NCI-H2029 treated with DMSO at 0.1 percent for 48 hours (cell line): ENCODE measurements around the gene NASP.

Source experiments
- DNase-seq: peaks from one replicate; lab custom pipeline; 2025; lab: John Stamatoyannopoulos, UW

Gene NASP

GRCh38 chr1:45583666-45584350 lies at the start of gene NASP:
TSS of gene NASP (plus strand) at chr1:45584041. CDS start at chr1:45584147, 106 bp downstream.
- peak; percentile 96 for DNase-seq

GRCh38 chr1:45535988-45536766 lies 47.7 kb upstream of the NASP start:
- no peak for DNase-seq

GRCh38 chr1:45536886-45537285 lies 47.0 kb upstream of the NASP start:
- no peak for DNase-seq

DNA sequence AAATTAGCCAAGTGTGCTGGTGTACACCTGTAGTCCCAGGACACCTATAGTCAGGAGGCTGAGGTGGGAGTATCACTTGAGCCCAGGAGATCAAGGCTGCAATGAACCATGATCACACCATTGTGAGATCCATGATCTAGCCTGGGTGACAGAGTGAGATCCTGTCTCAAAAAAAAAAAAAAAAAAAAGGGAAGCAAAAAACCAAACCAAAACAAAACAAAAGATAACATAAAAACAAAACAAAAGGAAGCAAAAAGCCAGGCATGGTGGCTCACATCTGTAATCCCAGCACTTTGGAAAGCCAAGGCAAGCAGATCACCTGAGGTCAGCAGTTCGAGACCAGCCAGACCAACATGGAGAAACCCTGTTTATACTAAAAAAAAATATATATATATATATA lies 42.6 kb upstream of the NASP start:
- DNase-seq: no peak

DNA sequence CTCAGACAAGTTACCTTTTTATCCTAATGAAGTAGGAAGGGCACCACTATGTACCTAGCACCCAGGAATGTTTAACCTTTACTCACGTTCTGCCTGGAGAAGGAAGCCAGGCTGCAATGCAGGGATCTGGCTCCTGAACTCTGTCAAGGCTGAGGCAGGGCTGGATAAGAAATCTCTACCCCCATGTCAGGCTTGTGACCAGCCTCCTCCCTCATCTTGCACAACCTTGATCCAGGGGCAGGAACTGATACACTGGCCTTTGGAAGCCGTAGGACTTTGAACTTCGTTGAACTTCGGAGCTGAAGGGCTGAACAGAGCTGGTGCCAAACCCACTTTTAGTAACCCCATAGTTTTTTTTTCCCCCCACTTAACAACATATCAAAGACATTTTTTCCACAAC lies 41.2 kb upstream of the NASP start:
- no peak for DNase-seq

GRCh38 chr1:45543581-45544417 lies 40.0 kb upstream of the NASP start:
- DNase-seq: no peak

DNA sequence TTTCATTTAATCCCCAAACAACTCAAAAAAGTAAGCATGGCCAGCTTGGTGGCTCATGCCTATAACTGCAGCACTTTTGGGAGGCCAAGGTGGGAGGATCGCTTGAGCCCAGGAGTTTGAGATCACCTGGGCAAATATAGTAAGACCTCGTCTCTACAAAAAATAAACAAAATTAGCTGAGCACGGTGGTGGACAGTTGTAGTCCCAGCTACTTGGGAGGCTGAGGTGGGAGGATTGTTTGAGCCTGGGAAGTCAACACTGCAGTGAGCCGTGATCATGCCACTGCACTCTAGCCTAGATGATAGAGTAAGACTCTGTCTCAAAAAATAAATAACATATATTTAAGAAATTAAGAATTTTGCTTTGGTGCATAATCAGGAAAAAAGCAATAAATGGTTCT lies 39.3 kb upstream of the NASP start:
- DNase-seq: no peak

GRCh38 chr1:45545019-45545493 lies 38.8 kb upstream of the NASP start:
- no peak for DNase-seq

GRCh38 chr1:45545553-45546310 lies 38.1 kb upstream of the NASP start:
- DNase-seq: no peak

DNA sequence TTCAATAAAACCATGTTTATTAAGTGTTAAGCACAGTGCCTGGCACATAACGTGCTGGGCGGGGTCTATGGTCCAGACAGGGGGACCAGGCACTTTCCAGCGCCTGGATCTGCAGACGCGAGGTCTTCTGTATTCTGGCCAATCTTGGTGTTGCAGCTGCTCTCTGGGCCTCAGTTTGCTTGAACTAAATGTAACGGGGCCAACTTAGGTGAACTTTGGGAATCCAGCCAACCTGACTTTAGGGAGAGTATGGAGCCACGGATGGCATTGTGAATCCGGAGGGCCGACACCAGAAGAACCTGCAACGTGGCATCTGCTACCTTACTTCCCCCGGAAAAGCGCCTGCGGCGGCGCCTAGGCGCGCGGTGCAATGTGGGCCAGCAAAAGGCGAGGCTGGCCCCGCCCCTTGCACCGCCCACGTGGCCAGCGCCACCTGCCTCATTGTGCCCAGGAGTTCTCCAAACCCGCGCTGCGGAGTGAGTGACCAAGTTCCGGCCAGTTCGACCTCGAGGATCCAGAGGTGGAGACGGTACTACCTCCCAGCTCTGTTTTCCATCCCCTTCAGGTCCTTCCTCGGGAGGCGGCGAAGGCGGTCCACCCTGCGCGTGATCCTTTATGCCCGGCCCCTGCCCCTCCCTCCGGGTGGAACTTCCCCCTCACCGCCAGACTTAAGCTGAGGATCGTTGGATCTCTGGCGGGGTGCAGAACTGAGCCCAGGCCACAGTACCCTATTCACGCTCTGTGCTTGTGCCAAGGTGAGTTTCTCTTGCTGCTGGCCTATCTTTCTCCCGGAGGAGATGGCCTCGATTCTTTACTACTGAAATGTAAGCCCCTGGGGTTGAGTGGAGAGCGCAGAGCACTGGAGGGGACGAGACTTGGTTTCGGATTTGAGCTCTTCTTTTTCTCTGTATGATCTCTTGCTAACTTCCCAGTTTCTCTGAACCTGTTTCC lies 33.2 kb upstream of the NASP start, which contains the start of gene AKR1A1:
Gene AKR1A1 (plus strand): TSS at position 426 of the 951 bp plus-strand sequence. CDS start 10,969 bp downstream, outside the sequence.
- DNase-seq: peak; percentile 96

GRCh38 chr1:45551684-45552083 lies 32.2 kb upstream of the NASP start:
- no peak for DNase-seq

DNA sequence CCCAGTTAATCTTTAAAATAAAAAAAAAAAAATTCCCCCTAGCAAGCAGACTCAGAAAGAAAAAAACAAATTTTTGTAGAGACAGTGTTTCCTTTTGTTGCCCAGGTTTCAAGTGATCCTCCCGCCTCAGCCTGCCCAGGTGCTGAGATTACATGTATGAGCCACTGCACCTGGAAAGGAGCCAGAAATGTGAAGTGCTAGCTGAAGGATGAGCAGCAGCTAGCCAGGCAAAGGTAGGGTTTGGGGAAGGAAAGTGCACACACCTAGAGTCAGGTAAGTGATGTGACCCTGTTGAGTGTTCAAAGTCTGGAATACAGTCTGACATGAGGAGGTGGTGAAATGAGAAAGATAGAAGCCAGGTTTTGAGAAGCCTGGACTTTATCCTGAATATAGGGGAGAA lies 31.5 kb upstream of the NASP start:
- peak; percentile 98 for DNase-seq

DNA sequence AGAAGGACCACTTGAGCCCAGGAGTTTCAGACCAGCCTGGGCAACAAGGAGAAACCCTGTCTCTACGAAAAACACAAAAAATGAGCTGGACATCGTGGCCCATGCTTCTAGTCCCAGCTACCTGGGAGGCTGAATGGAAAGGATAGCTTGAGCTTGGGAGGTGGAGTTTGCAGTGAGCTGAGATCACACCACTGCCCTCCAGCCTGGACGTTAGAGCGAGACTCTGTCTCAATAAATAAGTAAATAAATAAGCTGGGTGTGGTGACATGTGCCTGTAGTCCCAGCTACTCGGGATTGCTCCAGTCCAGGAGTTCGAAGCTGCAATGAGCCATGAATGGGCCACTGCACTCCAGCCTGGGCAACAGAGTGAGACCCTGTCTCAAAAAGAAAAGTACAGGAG lies 29.6 kb upstream of the NASP start:
- no peak for DNase-seq

DNA sequence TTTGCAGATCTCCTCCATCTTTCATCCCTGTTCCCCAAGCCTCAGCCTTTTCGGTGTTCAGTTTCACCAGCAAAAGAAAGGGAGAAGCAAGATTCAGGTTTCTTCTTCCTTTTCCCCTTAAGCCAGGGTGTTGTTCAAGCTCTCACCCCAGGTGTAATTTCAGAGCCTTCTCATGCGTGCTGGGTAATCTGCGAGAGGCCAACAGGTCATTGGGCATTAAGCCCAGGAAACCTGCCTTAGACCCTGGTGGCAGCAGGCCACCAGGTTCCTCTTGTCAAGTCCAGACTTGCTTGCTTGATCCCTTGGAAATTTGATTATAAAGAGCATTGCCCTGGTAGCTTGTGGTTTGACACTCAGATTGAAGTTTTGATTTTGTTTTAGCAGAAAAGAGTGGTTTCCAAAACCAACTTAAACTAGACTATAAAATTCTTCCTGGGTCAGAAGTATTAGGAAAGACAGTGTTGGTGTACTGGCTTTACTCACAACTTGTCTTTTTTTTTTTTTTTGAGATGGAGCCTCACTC lies 26.4 kb upstream of the NASP start:
- DNase-seq: no peak

- DNase-seq: no peak
Observed at GRCh38 chr1:45563843-45564242, 20.0 kb upstream of the NASP start.

- DNase-seq: no peak
Observed at GRCh38 chr1:45566722-45567121, 17.1 kb upstream of the NASP start.

DNA sequence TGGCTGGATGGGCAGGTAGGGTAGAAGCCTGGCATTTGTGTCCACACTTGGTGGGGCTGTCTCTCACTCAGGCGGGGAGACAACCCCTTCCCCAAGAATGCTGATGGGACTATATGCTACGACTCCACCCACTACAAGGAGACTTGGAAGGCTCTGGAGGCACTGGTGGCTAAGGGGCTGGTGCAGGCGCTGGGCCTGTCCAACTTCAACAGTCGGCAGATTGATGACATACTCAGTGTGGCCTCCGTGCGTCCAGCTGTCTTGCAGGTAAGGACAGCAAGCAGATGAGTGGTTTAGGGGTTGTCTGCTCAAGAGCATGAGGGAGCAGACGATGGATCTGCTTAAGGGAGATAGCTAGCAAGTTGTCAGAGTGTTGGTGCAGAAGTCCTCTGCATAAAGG lies 15.9 kb upstream of the NASP start:
- no peak for DNase-seq

GRCh38 chr1:45568421-45568820 lies 15.4 kb upstream of the NASP start:
- DNase-seq: no peak

DNA sequence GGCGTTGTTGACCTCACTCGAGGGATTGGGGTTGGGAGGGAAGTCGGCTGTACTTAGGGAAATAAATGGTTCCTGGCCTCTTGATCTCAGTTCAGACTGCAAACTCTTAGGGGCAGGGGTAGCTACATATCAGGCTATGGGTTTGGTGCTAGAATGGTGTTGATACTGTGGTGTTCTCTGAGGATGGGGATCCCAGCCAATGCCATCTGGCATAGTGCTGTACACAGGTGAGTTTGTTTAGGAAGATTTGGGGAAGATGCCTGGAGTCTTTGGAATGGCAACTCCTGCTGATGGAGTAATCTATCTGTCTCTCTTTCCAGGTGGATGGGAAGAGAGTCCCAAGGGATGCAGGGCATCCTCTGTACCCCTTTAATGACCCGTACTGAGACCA lies 14.3 kb upstream of the NASP start:
- no peak for DNase-seq

- DNase-seq: peak; percentile 82
Observed at GRCh38 chr1:45569962-45570581, 13.8 kb upstream of the NASP start.
